COLO668 (cell line): ENCODE results near the gene METTL23.
"Not testable (repeated sequence)": the region's sequence is repeated elsewhere in the genome, so short reads cannot be mapped to it uniquely, and the experiment has no call there.

Experiments used
- DNase-seq: peaks from one replicate; lab custom pipeline; 2025; ENCODE audit not compliant: unreplicated experiment; lab: John Stamatoyannopoulos, UW

METTL23 gene

DNA sequence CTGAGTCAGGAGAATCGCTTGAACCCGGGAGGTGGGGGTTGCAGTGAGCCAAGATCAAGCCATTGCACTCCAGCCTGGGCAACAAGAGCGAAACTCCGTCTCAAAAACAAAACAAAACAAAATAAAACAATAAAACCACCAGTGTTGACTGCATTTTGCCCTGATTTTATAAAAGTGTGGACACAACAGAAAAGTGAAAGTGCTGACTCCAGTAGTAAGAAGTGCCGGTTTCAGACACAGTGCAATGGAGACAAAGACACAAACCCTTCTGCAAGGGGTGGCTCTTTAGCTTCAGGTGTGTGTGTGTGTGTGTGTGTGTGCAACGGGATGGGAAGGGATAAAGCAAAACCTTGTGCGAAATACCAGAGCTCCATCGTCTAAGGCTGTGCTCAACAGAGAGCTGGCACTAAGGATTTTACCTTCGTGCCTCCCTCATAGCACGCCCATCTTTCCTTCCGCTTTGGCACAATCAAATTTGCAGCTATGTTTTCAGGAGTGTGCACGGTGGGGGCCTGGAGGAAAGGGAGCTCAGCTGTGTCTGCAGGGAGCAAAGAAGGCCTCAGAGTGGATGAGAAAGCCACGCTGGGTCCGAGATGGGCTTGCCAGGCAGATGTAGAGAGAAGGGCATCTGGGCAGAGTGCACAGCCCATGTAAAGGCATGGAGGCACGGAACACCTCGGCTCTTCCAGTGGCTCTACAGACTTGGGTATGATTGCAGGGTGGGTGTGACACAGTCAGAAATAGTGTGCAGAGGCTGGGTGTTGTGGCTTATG, 31.4 kb upstream of the METTL23 start:
- no peak for DNase-seq

DNA sequence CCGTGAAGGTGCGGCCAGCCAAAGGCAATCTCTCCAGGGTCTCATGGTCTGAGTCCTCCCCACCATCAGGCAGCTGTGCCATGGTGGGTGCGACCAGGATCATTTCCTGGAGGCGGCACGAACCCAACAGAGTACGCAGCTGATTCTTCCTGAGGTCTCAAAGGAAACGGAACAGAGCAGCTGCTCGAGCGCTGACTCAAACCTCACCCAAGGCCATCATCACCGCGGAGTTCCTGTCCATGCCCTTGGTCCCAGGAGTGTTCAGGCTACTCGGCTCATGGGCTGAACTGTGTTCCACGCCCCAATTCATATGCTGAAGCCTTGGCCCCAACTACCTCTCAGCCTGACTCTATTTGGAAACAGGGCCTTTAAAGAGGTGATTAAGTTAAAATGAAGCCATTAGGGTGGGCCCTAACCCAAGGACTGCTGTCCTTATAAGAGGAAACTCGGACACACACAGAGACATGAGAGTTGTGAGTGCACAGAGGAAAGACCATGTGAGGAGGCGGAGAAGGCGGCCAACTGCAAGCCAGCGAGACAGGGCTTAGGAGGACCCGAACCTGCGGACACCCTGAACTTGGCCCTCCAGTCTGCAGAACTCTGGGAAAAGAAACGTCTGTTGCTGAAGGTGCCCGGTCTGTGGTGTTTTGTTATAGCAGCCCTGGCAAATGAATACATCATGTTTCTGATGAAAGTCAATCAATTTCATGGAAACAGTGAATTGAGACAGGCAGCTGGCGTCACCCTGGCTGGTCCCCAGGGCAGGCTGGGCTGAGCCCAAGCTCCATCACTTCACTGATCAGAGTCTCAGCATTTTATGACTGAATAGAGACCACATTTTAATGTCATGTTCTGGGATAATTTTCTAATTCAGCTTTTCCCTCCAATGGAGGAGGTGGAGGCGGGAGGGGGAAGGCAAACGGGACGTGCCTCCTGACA, 29.6 kb upstream of the METTL23 start:
- DNase-seq: no peak

DNA sequence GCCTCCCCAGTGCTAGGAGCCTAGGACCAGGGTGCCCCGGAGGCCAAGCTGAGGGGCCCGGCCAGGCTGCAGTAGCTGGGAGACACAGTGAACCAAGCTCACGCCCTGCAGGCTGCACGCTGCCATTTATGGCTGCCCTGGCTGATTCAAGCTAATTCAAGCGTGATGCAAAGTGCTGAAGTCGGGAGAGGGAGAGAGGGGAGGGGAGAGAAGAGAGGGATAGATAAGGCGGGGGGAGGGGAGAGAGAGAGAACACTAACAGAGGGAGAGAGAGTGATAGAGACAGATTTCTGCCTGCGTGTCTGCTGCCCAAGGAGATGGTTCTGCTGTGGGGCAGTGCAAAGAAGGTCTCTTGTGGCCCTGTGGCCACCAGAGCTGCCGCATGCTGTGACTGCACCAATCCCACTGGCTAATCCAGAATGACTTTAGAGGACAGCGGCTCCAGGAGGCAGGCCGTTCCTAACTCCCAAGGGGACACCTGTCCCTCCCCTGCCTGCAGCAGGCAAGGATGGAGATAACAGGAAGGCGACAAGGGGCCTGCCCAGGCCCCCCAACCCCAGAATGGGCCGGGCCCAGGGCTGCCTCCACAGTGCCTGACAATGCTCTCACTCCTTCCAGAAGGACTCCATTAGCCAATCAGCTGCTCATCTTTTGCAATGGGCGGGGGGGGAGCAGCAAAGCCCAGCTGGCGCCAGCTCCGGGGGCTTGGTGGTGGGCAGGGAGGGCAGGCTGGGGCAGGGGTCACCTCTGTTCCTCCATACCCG, 28.8 kb upstream of the METTL23 start:
- no peak for DNase-seq

DNA sequence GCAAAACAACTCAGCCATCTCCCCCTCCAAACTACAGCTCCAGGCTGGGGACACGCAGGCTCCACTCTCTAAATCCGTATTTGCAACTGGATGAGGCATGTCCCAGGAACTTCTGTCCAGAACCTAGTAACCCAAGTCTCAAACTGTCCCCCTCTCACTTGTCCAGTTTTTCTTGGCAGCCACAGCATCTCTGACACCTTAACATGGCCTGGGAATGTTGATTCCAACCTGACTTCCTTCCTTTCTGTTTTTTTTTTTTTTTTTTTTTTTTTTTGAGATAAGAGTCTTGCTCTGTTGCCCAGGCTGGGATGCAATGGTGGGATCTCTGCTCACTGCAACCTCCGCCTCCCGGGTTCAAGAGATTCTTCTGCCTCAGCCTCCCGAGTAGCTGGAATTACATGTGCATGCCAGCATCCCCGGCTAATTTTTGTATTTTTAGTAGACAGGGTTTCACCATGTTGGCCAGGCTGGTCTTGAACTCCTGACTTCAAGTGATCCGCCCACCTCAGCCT, 28.1 kb upstream of the METTL23 start:
- not testable (repeated sequence) for DNase-seq

DNA sequence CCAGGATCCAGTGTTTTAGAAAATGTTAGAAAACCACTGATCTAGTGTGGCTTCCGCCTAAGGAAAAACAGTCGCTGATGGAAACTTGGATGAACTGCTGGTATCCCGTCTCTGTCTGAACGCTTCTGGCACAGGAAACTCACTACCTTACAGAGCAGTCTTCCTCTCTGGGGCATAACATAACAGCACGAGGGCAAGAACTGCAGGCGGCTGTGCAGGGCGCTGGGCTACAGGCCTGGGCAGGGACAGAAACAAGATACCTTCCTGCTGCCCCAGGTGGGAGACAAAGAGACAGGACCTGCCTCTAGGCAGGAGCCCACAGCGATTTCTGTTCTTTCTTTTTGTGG, 26.4 kb upstream of the METTL23 start:
- DNase-seq: peak; percentile 22

DNA sequence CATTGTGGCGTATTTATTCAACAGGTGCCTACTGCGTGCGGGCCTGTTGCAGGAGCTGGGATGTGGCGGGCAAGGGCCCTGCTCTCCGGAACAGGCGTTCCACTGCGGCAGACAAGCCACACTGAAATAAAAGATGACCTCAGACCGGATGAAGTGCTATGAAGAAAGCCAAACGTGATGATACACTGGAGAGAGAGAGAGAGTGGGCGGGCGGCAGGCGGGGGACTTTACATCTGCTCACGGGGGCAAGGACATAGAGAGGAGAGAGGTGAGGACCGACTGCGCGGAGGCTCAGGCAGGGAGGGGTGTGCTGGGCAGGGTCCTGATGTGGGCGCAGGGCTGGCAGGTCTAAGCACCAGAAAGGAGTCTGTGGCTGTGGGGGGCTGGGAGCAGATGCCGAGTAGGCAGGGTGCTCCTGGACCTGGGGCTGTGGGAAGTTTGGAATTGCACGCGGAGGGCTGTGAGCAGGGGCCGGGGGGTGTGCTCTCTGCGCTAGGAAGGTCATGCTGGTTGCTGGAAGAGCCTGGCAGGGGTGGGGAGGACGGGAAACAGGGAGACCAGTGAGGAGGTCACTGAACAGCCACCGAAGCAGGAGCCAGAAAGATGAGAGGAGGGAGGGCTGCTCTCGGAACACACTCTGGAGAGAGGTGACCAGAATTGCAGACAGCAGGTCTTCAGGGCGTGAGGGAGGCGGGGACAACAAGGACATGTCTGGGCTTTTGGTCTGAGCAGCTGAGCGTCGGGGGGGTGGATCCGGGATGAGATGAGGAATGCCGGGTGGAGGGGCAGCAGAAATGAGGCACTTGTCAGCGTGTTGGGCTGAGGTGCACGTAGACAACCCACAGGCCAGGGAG, 25.8 kb upstream of the METTL23 start:
- DNase-seq: peak; percentile 22

DNA sequence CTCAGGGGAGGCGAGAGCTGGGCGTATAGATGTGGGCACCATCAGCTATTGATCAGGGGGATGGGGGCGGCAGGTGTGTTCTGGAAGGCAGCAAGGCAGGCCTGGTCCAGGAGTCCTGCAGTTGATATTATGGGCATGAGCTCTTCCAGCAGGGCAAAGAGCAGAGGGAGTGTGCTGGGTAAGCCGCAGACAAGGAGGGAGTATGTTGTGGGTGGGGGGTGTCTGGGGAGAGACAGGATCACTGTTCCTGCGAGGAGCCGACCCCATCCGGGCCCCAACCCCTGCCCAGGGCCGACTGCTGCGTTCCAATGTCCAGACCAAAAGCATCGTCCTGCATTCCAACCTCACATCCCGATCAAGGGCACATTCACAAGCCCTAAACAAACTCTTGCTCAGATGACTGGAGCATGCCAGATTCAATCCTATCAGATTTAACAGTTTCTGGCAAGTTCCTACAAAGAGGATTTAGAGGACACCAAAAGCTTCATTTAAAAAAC, 25.1 kb upstream of the METTL23 start:
- DNase-seq: no peak

DNA sequence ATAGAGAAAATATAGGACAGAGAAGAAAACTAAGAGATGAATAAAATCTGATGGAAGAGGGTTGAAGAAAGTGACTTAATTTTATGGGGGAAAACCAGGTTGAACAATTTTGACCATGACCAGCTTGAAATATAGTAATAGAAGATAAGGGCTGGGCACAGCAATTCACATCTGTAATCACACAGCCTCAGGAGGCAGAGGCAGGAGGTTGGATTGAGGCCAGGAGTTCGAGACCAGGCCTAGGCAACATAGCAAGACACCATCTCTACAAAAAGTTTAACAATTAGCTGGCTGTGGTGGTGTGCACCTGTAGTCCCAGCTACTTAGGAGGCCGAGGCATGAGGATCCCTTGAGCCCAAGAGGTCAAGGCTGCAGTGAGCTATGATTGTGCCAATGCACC, 24.6 kb upstream of the METTL23 start:
- DNase-seq: no peak

DNA sequence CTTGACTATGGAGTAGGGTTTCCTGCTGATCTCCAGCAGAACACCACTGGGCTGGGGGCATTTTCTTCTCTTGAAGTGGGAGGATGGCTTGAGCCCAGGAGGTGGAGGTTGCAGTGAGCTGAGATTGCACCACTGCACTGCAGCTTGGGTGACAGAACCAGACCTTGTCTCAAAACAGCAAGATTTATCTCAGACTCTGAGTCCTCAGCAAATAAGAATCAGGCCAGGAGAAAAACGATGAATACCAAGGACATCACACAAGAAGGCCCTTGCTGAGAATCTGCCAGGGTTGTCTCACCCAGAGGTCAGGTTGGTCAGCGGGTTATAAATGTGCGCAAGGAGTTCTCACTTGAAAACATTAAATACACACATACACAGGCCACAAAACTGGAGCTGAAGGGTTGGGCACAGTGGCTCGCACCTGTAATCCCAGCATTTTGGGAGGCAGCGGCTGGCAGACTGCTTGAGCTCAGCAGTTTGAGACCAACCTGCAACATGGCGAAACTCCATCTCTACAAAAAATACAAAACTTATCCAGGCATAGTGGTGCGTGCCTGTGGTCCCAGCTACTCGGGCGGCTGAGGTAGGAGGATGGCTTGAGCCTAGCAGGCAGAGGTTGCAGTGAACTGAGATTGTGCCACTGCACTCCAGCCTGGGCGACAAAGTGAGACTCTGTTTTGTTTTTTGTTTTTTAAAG, 23.6 kb upstream of the METTL23 start:
- no peak for DNase-seq

DNA sequence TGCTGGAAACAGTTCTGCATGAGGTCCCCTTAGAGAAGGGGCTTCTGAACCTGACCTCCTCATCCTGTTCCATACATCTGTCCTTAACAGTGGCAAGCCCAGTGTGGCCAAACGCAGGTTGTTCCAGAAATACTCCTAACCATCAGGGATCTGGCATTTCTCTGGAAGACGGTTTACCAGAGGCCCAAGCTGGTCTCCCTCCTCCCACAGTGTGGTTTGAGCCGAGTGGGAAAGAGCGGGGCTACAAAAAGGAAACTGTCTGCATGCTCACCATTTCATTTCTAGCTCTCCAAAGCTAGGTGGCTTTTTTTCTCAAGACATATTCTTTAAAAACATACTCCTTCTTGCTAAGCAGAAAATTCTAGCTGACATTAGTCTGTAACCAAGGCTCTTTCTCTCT, 21.8 kb upstream of the METTL23 start:
- no peak for DNase-seq

DNA sequence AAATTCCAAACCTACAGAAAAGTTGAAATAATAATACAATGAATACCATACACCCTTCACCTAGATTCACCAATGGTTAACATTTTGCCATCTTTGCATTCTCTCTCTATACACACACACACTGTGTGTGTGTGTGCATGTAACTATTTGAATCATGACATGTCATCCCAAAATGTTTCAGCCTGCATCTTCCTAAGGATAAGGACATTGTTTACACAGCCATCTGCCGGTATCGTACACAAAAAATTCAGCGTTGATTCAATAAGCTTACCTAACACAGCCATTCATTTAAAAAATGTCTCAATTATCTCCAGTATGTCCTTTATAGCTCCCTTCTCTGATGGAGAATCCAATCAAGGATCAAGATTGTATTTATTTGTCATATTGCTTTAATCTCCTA, 19.8 kb upstream of the METTL23 start:
- no peak for DNase-seq

DNA sequence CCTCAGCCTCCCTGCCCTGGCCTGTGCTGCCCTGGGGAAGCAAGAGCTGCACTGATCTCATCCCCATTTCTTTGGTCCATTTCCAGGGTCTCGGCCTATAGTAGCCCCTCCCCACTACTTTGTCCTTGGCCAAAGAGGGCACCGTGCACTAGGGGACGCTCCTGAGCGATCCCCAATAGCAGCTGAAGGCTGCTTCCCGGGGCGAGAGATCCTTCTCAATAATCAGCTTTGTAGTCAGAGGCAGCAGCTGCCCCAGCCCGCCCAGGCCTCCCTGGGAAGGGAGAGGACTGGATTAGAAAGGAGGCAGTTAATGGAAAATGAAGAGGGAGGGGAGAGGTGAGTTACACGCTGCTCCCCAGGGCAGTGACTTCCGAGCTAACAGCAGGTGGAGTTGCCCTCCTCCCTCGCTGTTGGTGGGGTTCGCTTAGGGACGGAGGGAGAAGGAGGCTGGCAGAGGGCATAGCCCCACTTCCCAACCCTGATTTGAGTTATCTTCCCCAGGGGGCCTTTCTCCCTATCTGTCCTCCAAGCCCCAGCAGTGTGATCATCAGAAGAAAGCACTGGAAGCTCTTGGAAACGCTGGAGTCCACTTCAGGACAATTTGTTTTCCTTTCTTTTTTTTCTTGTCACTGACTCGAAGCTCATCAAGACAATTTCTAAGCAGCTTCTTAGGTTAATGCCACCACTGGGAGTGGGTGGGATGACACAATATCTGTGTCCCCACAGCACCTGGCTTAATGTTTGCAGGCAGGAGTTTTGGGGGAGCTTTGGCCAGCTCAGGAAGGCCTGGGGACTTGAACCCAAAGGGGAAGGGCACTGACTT, 18.4 kb upstream of the METTL23 start:
- DNase-seq: no peak

DNA sequence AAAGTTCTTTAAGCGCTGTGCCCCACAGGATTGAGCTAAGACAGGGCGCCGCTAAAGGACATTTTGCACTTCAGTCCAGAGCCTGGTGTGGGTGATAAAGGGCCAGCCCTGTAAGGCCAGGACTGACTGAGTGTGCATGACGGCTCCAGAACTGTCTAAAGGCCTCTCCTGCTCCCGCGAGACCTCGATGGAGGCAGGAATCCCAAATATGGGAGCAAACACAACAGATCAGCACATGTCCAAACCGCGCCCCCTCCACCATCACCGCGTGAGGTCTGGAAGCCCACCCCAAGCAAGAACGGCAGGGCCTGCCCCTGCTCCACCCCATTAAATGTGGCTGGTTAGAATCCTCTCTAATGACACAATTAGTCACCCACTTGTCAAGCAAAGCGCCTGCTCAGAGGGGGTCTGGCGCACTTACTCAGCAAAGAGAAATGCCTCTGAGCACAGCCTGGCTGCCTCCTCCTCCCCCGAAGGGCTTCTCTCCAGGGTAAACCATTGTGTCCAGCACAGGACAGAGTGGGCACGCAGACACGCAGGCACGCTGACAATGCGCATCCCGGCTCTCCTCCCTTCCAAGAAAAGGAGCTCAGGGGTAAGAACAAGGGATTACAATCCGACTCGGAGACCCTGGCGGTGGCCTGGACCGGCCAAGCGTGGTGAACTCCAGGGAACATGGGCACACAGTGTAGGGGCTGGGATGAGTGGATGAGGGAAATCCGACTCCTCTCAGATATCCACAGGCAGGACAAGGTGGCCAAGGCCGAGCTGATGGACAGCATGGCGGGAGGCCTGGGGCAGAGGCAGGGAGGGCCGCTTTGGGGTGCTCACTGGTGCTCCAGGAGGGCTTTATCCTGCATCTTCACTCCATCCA, 17.3 kb upstream of the METTL23 start:
- no peak for DNase-seq

DNA sequence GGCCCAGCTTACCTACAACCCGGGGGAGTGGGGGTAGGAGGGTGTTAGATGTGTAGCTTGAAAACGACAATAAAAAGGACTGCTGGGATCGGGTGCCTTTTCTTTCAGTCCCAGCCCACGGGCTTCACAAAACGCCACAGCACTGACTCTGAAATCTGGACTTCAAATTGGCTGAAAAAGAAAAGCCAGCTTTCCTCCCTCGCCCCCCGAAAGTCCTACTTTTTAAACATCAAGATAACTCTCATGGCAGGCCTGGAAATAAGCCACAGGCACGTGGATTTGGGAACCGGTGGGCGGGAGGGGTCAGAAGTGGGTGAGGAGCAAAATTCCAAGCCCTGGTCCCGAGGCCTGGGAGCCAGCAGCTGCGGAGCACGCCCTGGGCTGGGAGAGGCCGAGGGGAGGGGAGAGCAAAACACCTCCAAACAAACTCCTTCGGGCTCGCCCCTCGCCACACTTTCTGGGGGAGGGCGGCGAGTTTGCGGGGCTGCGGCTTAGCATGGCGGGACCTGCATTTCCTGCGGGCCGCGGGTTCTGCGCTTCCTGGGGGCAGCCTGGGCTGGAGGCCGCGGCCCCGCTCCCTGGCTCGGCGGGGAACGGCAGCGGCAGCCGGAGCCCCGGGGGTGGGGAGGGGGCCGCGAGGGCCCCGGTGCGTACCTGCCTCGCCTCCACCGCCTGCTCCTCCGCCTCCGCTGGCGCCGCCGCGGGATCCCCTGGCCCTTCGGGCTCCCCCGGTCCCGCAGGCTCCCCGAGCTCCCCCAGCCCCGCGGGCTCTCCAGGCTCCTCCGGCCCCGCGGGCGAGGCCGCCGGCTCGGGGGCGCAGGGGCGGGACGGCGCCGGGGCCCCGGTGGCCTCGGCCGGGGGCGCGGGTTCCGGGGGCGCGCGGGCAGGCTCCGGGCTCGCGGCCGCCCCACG, 16.4 kb upstream of the METTL23 start:
- DNase-seq: not testable (repeated sequence)

DNA sequence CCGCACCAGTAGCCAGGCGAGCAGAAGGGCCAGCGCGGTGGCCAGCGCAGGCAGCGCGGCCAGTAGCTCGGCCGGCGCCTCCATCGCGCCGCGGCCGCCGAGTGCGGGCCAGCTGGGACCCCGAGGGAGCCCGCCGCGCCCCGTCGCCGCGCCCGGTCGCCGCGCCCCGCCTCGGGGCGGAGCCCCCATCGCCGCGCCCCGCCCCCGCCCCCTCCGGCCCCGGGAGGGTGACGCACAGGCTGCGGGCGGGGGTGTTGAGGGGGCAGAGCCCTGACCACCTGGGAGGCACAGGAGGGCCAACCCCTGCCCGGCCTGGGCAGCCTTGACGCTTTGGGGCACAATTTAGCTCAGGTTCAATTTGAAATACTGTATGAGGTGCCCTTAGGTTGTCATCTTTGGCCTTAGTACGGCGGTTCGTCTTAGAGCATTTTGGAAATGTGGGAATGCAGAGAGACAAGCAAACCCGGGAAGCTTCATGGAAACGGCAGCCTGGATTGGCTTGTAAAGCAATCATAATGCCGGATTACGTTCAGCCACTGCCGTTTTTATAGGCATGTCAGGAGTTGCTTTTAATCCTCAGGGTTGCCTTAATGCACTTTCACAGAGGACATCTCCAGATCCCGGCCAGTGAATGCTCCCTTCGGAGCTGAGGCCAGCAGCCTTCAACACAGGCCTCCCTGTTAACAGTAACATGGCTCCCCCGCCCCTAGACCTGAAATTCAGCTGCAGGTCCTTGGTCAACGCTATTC, 15.6 kb upstream of the METTL23 start, which contains the start of gene MXRA7:
Gene MXRA7 (minus strand): TSS at position 103 of the 749 bp plus-strand sequence. CDS start 19 bp downstream, at position 84.
- DNase-seq: peak; percentile 28

DNA sequence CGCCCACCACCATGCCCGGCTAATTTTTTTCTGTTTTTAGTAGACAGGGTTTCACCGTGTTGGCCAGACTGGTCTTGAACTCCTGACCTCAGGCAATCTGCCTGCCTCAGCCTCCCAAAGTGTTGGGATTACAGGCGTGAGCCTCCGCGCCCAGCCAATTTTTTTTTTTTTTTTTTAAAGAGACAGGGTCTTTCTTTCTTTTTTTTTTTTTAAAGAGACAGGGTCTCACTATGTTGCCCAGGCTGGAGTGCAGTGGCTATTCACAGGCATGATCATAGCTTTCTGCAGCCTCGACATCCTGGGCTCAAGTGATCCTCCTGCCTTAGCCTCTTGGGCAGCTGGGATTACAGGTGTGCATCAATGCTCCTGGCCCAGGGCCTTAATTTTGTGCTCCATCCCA, 14.3 kb upstream of the METTL23 start:
- not testable (repeated sequence) for DNase-seq
